Common myeloid progenitor, CD34-positive (primary cell): ENCODE measurements around the gene C1orf174.

Experiments used
- CTCF ChIA-PET: fragments of 350-600 bp; sonication (Branson Sonifier 250); formaldehyde crosslinking; loops from one replicate; lab custom pipeline; 2021; ENCODE audit warnings: antibody characterized with exemption; lab: Charles Lee
- POLR2A ChIA-PET: fragments of 350-600 bp; sonication (Branson Sonifier 250); formaldehyde crosslinking; loops from one replicate; lab custom pipeline; 2021; ENCODE audit warnings: antibody characterized with exemption; lab: Charles Lee
- DNase-seq, 3 donors: peaks; one replicate each; pipeline versions ENCODE4 v3.0.0 to v3.0.0-alpha.2; 2013
- H3K27ac ChIP-seq, 2 experiments: 1 replicate in 1 of 2; 2 replicates in 1 of 2; pipeline ENCODE4 v1.7.0; 2013; ENCODE audit warnings: inconsistent platforms in 2 of 2, low read length in 2 of 2, mild to moderate bottlenecking in 2 of 2, low read depth in 1 of 2, moderate library complexity in 1 of 2; ENCODE audit not compliant: severe bottlenecking in 2 of 2, insufficient read depth in 1 of 2, poor library complexity in 1 of 2
- H3K27me3 ChIP-seq, 5 experiments: replicated peaks in 2 of 5; 1 replicate in 3 of 5; 2 replicates in 2 of 5; pipeline versions ENCODE4 v1.6.1 to v1.7.0; 2013; ENCODE audit warnings: low read length in 4 of 5, mild to moderate bottlenecking in 2 of 5, moderate library complexity in 2 of 5, inconsistent platforms in 1 of 5; ENCODE audit not compliant: insufficient read depth in 5 of 5, control insufficient read depth in 4 of 5
- H3K36me3 ChIP-seq, 4 experiments: 1 replicate in 2 of 4; 2 replicates in 2 of 4; pipeline versions ENCODE4 v1.6.1 to v1.7.0; 2013; ENCODE audit warnings: low read length in 3 of 4, control low read depth in 1 of 4, mild to moderate bottlenecking in 1 of 4; ENCODE audit not compliant: control insufficient read depth in 4 of 4, insufficient read depth in 4 of 4
- H3K4me1 ChIP-seq, 4 experiments: 1 replicate in 3 of 4; 2 replicates in 1 of 4; pipeline versions ENCODE4 v1.6.1 to v1.7.1; 2013; ENCODE audit warnings: low read length in 3 of 4, mild to moderate bottlenecking in 3 of 4, control low read depth in 1 of 4, inconsistent platforms in 1 of 4, moderate library complexity in 1 of 4; ENCODE audit not compliant: control insufficient read depth in 4 of 4, insufficient read depth in 4 of 4; ENCODE audit errors: control extremely low read depth in 1 of 4
- H3K4me3 ChIP-seq, 7 experiments: 1 replicate in 4 of 7; 2 replicates in 3 of 7; pipeline versions ENCODE4 v1.5.1 to v1.7.0; 2013; ENCODE audit warnings: mild to moderate bottlenecking in 7 of 7, low read length in 6 of 7, moderate library complexity in 6 of 7, inconsistent platforms in 2 of 7, low read depth in 2 of 7, control low read depth in 1 of 7; ENCODE audit not compliant: insufficient read depth in 4 of 7, control insufficient read depth in 1 of 7; ENCODE audit errors: extremely low read depth in 1 of 7
- H3K9me3 ChIP-seq, 5 experiments: 1 replicate in 4 of 5; 2 replicates in 1 of 5; pipeline versions ENCODE4 v1.6.1 to v1.7.1; 2013; ENCODE audit warnings: low read length in 4 of 5, mild to moderate bottlenecking in 2 of 5, inconsistent platforms in 1 of 5, low read depth in 1 of 5, moderate library complexity in 1 of 5; ENCODE audit not compliant: control insufficient read depth in 4 of 5, insufficient read depth in 2 of 5; ENCODE audit errors: control extremely low read depth in 1 of 5
- WGBS: methylation state at CpG from one replicate; pipeline ENCODE4 v1.1.5; 2013; ENCODE audit not compliant: insufficient coverage; 5-methylcytosine and 5-hydroxymethylcytosine counted together

Gene C1orf174

DNA sequence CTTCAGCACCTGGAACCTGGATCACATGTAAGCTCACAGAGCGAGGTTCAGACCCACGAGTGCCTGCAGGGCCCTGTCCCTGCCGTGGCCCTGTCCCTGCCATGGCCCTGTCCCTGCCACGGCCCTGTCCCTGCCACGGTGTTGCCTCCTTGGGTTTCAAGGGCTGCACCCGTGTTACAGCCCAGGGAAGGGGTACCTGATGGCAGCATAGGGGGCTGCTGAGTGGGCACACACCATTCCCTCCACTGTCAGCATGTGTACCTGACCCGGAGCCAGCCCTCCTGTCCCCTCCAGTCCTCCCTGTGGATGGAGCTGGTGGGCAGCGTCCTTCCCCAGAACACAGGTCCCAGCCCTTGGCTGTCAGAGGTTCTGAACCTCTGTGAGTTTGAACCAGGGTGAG is 27.5 kb downstream of the C1orf174 start:
- 80% methylated on average over 7 of the region's 8 CpGs for WGBS

DNA sequence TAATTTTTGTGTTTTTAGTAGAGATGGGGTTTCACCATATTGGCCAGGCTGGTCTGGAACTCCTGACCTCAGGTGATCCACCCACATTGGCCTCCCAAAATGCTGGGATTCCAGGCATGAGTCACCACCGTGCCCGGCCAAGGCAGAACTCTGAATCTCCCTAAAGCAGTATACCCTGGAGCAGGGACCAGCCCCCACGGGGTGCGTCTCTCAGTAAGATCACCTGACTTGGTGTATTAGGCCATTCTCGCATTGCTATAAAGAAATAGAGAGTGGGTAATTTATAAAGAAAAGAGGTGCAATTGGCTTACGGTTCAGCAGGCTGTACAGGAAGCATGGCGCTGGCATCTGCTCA is 28.6 kb downstream of the C1orf174 start:
- H3K36me3 ChIP-seq: peaks cover 16 to 78% (median 48%) of the 10 kb centered on the region in 4 experiments

More for the DNA sequence above, 27.5 kb downstream of the C1orf174 start:
- ChIA-PET CTCF (interaction anchor here (0.7 to 1.4 kb wide), 2 partner anchors 8 to 10 kb away, joined by 3 read pairs; no protein-coding TSS in a partner anchor), POLR2A (no interaction called here)
- Histone ChIP-seq H3K27me3 (no peaks in the 10 kb centered on the region), H3K36me3 (peaks cover 16 to 75% (median 47%) of the 10 kb centered on the region in 4 experiments), H3K9me3 (peaks cover 0 to 4% (median 0%) of the 10 kb centered on the region in 5 experiments), H3K4me1 (no peaks in the 10 kb centered on the region), H3K27ac (no peak overlapping the region), H3K4me3 (no peak overlapping the region)
- no peak for DNase-seq

DNA sequence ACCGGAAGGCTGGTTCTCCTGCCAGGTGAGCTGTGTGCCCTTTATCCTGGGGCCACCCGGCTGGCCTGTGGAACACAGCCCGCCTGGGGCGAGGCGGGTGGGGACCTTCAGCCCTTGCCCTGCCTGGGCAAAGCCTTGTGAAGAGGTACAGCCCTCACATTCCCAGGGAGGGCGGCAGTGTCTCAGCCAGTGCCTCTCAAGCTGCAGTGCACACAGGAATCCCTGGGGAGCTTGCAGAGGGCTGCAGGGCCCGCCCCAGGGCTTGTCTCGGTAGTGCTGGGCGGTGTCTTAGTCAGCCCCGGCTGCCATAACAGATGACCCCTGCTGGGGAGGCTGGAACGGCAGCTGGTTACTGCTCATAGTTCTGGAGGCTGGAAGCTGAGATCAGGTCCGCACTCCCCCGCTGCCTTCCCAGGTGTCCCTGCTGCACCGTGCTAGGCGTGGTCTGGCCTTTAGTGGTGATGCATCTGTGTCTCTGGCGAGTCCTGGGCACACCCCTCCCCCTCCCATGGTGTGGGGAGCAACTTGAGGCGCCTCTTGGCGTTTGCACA is 30.2 kb downstream of the C1orf174 start:
- Histone ChIP-seq H3K4me3 (no peak overlapping the region), H3K27me3 (no peaks in the 10 kb centered on the region), H3K9me3 (peaks cover 0 to 4% (median 0%) of the 10 kb centered on the region in 5 experiments), H3K4me1 (no peaks in the 10 kb centered on the region), H3K27ac (no peak overlapping the region), H3K36me3 (peaks cover 15 to 66% (median 38%) of the 10 kb centered on the region in 4 experiments)
- ChIA-PET CTCF (no interaction called here), POLR2A (no interaction called here)
- WGBS: 90% methylated on average over 16 of the region's 18 CpGs
- DNase-seq: no peak

More for the DNA sequence above, 28.6 kb downstream of the C1orf174 start:
- ChIA-PET POLR2A (no interaction called here), CTCF (interaction anchor here (0.9 kb wide), 1 partner anchor 13 kb away, joined by 4 read pairs; no protein-coding TSS in a partner anchor)
- Histone ChIP-seq H3K27me3 (no peaks in the 10 kb centered on the region), H3K4me3 (no peak overlapping the region), H3K27ac (no peak overlapping the region), H3K9me3 (peaks cover 0 to 4% (median 0%) of the 10 kb centered on the region in 5 experiments), H3K4me1 (no peaks in the 10 kb centered on the region)
- no peak for DNase-seq
- WGBS: 98% methylated on average over 7 of the region's 7 CpGs

DNA sequence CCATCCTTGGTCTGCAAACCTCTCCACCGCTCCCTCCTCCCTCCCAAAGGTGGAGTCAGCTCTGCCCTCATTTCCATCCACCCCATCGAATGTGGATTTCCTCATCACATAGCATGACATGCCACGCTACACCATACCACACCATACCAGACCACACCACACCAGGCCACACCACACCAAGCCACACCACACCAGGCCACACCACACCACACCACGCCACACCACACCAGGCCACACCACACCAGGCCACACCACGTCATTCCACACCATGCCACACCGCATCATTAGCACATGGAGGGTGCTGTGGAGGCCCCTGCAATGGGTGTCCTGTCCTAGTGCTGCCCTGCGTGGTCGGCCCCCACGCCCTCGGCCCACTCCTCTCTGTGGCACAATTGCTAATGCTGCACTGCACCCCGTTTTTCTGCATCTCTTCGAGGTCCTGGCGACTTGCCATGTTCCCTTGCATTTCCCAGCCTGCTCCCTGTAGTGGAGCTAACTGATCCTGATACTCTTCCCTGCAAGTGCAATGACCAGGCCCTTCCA is 31.5 kb downstream of the C1orf174 start:
- ChIA-PET POLR2A (no interaction called here), CTCF (no interaction called here)
- Histone ChIP-seq H3K9me3 (peaks cover 0 to 4% (median 0%) of the 10 kb centered on the region in 5 experiments), H3K27ac (no peak overlapping the region), H3K4me1 (no peaks in the 10 kb centered on the region), H3K27me3 (no peaks in the 10 kb centered on the region), H3K4me3 (no peak overlapping the region), H3K36me3 (peaks cover 13 to 57% (median 32%) of the 10 kb centered on the region in 4 experiments)
- no peak for DNase-seq
- 88% methylated on average over 11 of the region's 13 CpGs for WGBS

DNA sequence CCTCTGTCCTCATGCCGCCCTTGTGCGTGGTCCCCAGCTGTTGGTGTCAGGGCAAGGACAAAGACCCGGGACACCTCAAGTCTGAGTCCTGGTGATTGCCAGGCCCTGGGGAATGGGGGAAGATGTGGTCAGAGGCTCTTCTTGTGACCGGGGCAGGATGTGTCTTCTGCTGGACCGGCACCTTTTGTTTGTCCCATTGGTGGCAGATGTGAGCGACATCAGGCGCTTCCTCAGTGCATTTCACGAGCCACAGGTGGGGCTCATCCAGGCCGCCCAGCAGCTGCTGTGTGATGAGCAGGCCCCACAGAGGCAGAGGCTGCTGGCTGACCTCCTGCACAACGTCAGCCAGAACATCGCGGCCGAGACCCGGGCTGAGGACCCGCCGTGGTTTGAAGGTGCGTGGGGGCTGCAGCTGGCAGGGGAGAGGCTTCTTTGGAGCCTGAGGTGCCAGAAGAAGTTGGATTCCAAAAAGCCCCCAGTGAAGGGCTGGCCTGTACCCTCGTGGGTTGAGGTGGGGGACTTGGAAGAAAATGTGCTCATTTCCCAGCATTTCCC is 34.4 kb downstream of the C1orf174 start:
- no peaks in the 10 kb centered on the region for H3K9me3 ChIP-seq
- CTCF ChIA-PET: no interaction called here
- no peak overlapping the region for H3K4me3 ChIP-seq
- POLR2A ChIA-PET: interaction anchor here (0.6 kb wide), 1 partner anchor 259 kb away, joined by 5 read pairs; no protein-coding TSS in a partner anchor
- no peak overlapping the region for H3K27ac ChIP-seq
- 96% methylated on average over 18 of the region's 18 CpGs for WGBS
- peaks cover 8 to 34% (median 20%) of the 10 kb centered on the region in 4 experiments for H3K36me3 ChIP-seq
- H3K27me3 ChIP-seq: no peaks in the 10 kb centered on the region
- no peaks in the 10 kb centered on the region for H3K4me1 ChIP-seq
- DNase-seq: no peak

DNA sequence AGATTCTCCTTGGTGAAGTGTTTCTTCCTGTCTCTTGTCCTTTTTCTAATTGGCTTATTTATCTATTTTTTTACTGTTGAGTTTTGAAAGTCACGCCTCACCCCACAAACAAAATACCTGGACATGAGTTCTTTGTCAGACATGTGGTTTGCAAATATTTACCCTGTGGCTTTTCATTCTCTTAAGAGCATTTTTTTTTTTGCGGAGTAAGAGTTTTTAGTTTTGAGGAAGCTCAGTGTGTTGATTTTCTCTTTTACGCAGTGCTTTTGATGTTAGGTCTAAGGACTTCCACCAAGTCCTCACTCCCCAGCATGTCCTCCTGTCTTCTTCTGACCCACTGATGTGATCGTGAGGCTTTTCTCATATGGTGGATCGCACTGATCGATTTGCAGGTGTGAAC is 35.2 kb downstream of the C1orf174 start:
- CTCF ChIA-PET: no interaction called here
- POLR2A ChIA-PET: interaction anchor here (0.6 kb wide), 1 partner anchor 259 kb away, joined by 5 read pairs; no protein-coding TSS in a partner anchor

More for the DNA sequence above, 35.2 kb downstream of the C1orf174 start:
- DNase-seq: no peak
- no peak overlapping the region for H3K4me3 ChIP-seq
- H3K36me3 ChIP-seq: peaks cover 6 to 29% (median 16%) of the 10 kb centered on the region in 4 experiments
- H3K4me1 ChIP-seq: no peaks in the 10 kb centered on the region
- no peaks in the 10 kb centered on the region for H3K9me3 ChIP-seq
- H3K27me3 ChIP-seq: no peaks in the 10 kb centered on the region
- WGBS: 100% methylated on average over 4 of the region's 6 CpGs
- no peak overlapping the region for H3K27ac ChIP-seq
